H9 (cell line): ENCODE results near the gene PLG. TPM values are rescaled to one million over a fixed set of nuclear protein-coding genes. Genes with fewer than 3 reads are reported as not detected.

Experiments used
- DNase-seq: peaks from one replicate; pipeline ENCODE4 v3.0.0-alpha.2; 2017
- H2AFZ ChIP-seq: one replicate; pipeline ENCODE4 v1.6.1; 2013; ENCODE audit warnings: mild to moderate bottlenecking, low read length, control low read depth, moderate library complexity
- H2AK5ac ChIP-seq: 2 replicates; pipeline ENCODE4 v1.6.1; 2013; ENCODE audit warnings: low read length, control low read depth, mixed read lengths; ENCODE audit not compliant: insufficient read length
- H2BK120ac ChIP-seq: one replicate; pipeline ENCODE4 v1.6.1; 2013; ENCODE audit warnings: low read depth, mild to moderate bottlenecking, low read length, control low read depth, inconsistent platforms; ENCODE audit not compliant: poor library complexity, severe bottlenecking
- H2BK12ac ChIP-seq: 2 replicates; pipeline ENCODE4 v1.6.1; 2013; ENCODE audit warnings: low read length, control low read depth, mixed read lengths, low read depth; ENCODE audit not compliant: insufficient read length
- H2BK15ac ChIP-seq: 2 replicates; pipeline ENCODE4 v1.6.1; 2013; ENCODE audit warnings: low read depth, low read length, control low read depth
- H2BK20ac ChIP-seq: one replicate; pipeline ENCODE4 v1.6.1; 2013; ENCODE audit warnings: low read depth, mild to moderate bottlenecking, low read length, control low read depth, inconsistent platforms; ENCODE audit not compliant: poor library complexity, severe bottlenecking
- H2BK5ac ChIP-seq: 2 replicates; pipeline ENCODE4 v1.6.1; 2013; ENCODE audit warnings: low read length, control low read depth, mixed read lengths; ENCODE audit not compliant: insufficient read length
- H3K14ac ChIP-seq: 2 replicates; pipeline ENCODE4 v1.6.1; 2013; ENCODE audit warnings: low read length, control low read depth; ENCODE audit not compliant: insufficient read depth
- H3K18ac ChIP-seq: 2 replicates; pipeline ENCODE4 v1.6.1; 2013; ENCODE audit warnings: low read depth, mild to moderate bottlenecking, mixed read lengths, low read length, control low read depth; ENCODE audit not compliant: insufficient read length
- H3K23ac ChIP-seq: 2 replicates; pipeline ENCODE4 v1.6.1; 2013; ENCODE audit warnings: low read length, control low read depth, mixed read lengths, low read depth; ENCODE audit not compliant: insufficient read length
- H3K23me2 ChIP-seq: 2 replicates; pipeline ENCODE4 v1.6.1; 2013; ENCODE audit warnings: low read depth, mild to moderate bottlenecking, mixed read lengths, low read length, control low read depth; ENCODE audit not compliant: insufficient read length, poor library complexity, severe bottlenecking
- H3K27ac ChIP-seq: 2 replicates; pipeline ENCODE4 v1.5.1; 2013; ENCODE audit warnings: low read length, control low read depth, mixed read lengths, low read depth; ENCODE audit not compliant: insufficient read length
- H3K27me3 ChIP-seq: 2 replicates; pipeline ENCODE4 v1.6.1; 2013; ENCODE audit warnings: low read length, control low read depth, inconsistent platforms; ENCODE audit not compliant: insufficient read depth
- H3K4ac ChIP-seq: 2 replicates; pipeline ENCODE4 v1.6.1; 2013; ENCODE audit warnings: low read depth, mild to moderate bottlenecking, control low read depth, inconsistent platforms, low read length, moderate library complexity
- H3K4me1 ChIP-seq: 2 replicates; pipeline ENCODE4 v1.6.1; 2013; ENCODE audit warnings: low read length, control low read depth, inconsistent platforms; ENCODE audit not compliant: insufficient read depth
- H3K4me2 ChIP-seq: 2 replicates; pipeline ENCODE4 v1.6.1; 2013; ENCODE audit warnings: low read length, control low read depth, mixed read lengths; ENCODE audit not compliant: insufficient read length, insufficient read depth
- H3K56ac ChIP-seq: 2 replicates; pipeline ENCODE4 v1.6.1; 2013; ENCODE audit warnings: low read depth, mild to moderate bottlenecking, mixed read lengths, low read length, control low read depth; ENCODE audit not compliant: insufficient read length
- H3K79me1 ChIP-seq: 2 replicates; pipeline ENCODE4 v1.6.1; 2013; ENCODE audit warnings: low read depth, mild to moderate bottlenecking, moderate library complexity, low read length, control low read depth, inconsistent platforms; ENCODE audit not compliant: insufficient read depth, poor library complexity, severe bottlenecking
- H3K79me2 ChIP-seq: 2 replicates; pipeline ENCODE4 v1.6.1; 2013; ENCODE audit warnings: low read length, control low read depth, inconsistent platforms; ENCODE audit not compliant: insufficient read depth
- H3K9ac ChIP-seq: 2 replicates; pipeline ENCODE4 v1.6.1; 2013; ENCODE audit warnings: low read length, control low read depth, mixed read lengths; ENCODE audit not compliant: insufficient read length; ENCODE audit errors: extremely low read depth
- H3K9me3 ChIP-seq: one replicate; pipeline ENCODE4 v1.6.1; 2013; ENCODE audit warnings: low read depth, low read length, inconsistent platforms; ENCODE audit not compliant: control insufficient read depth
- H3T11ph ChIP-seq: one replicate; pipeline ENCODE4 v1.6.1; 2013; ENCODE audit warnings: mild to moderate bottlenecking, low read length, control low read depth, inconsistent platforms
- H4K20me1 ChIP-seq: one replicate; pipeline ENCODE4 v1.6.1; 2013; ENCODE audit not compliant: control insufficient read depth, insufficient read length, insufficient read depth
- H4K5ac ChIP-seq: 2 replicates; pipeline ENCODE4 v1.6.1; 2013; ENCODE audit warnings: low read depth, mild to moderate bottlenecking, mixed read lengths, low read length, control low read depth; ENCODE audit not compliant: insufficient read length
- H4K8ac ChIP-seq: replicated peaks from 2 replicates; pipeline ENCODE4 v1.6.1; 2013; ENCODE audit warnings: low read length, control low read depth, mixed read lengths, low read depth; ENCODE audit not compliant: insufficient read length
- H4K91ac ChIP-seq: 2 replicates; pipeline ENCODE4 v1.6.1; 2013; ENCODE audit warnings: low read depth, mild to moderate bottlenecking, moderate library complexity, mixed read lengths, low read length, control low read depth; ENCODE audit not compliant: insufficient read length
- H3K27ac Mint-ChIP-seq, 3 experiments: 2 replicates in 2 of 3; 3 replicates in 1 of 3; pipeline ENCODE4 v1.8.0; 2020 to 2021; ENCODE audit warnings: mixed read lengths in 3 of 3, mild to moderate bottlenecking in 1 of 3, moderate library complexity in 1 of 3
- H3K27me3 Mint-ChIP-seq: 2 replicates; pipeline ENCODE4 v1.8.0; 2021; ENCODE audit warnings: low read depth, mild to moderate bottlenecking, moderate library complexity, mixed read lengths
- H3K36me3 Mint-ChIP-seq, 3 experiments: 2 replicates in 2 of 3; 3 replicates in 1 of 3; pipeline ENCODE4 v1.8.0; 2020 to 2021; ENCODE audit warnings: low read depth in 3 of 3, mixed read lengths in 3 of 3; ENCODE audit not compliant: insufficient read depth in 1 of 3
- H3K4me1 Mint-ChIP-seq, 2 experiments: 2 replicates each; pipeline ENCODE4 v1.8.0; 2020; ENCODE audit warnings: mixed read lengths in 2 of 2
- H3K4me3 Mint-ChIP-seq, 2 experiments: 2 replicates in 1 of 2; 3 replicates in 1 of 2; pipeline ENCODE4 v1.8.0; 2020 to 2021; ENCODE audit warnings: mild to moderate bottlenecking in 2 of 2, mixed read lengths in 2 of 2, moderate library complexity in 1 of 2
- H3K9me3 Mint-ChIP-seq, 2 experiments: 2 replicates in 1 of 2; 3 replicates in 1 of 2; pipeline ENCODE4 v1.8.0; 2020; ENCODE audit warnings: mild to moderate bottlenecking in 2 of 2, mixed read lengths in 2 of 2, moderate library complexity in 1 of 2
- CTCF ChIP-seq: fragments of 200-600 bp; sonication (generic); conservative IDR thresholded peaks from 3 replicates; pipeline ENCODE4 v1.8.0; 2021; ENCODE audit warnings: antibody characterized with exemption, mild to moderate bottlenecking
- WGBS: extraction: QIAGEN DNeasy Blood & Tissue Kit; methylation state at CpG from one replicate; pipeline ENCODE4 v1.1.7; 2013; ENCODE audit warnings: missing lambda C conversion rate, low lambda C conversion rate, mixed read lengths; ENCODE audit not compliant: insufficient read length; ENCODE audit errors: extremely low coverage; 5-methylcytosine and 5-hydroxymethylcytosine counted together
- total RNA-seq: library from RNA; stranded (reverse); gene quantifications from 2 replicates; pipeline ENCODE4 v1.2.1, GENCODE V29; 2021

The PLG gene
- total RNA-seq, 1 experiment from 2014 or later, result not detected

GRCh38 chr6:160685762-160686450, 16.1 kb upstream of the PLG start:
- peaks cover 4 to 6% (median 4%) of the 10 kb centered on the region in 3 experiments; a peak in 4 of 7 replicates for H3K36me3 Mint-ChIP-seq
- H2BK15ac ChIP-seq, result no peak overlapping the region
- no peak overlapping the region for H4K91ac ChIP-seq
- H4K5ac ChIP-seq, result no peak overlapping the region
- H3K23me2 ChIP-seq, result no peaks in the 10 kb centered on the region
- H3K4me2 ChIP-seq, result no peak overlapping the region
- H4K8ac ChIP-seq, result no peak overlapping the region
- H3K79me2 ChIP-seq, result no peaks in the 10 kb centered on the region
- TF ChIP-seq CTCF, result no peak
- no peak overlapping the region for H2AK5ac ChIP-seq
- H2BK120ac ChIP-seq, result no peak overlapping the region
- H3K27me3 ChIP-seq, result no peaks in the 10 kb centered on the region
- H3K27ac ChIP-seq, result no peak overlapping the region
- H2BK5ac ChIP-seq, result no peak overlapping the region
- no peaks in the 10 kb centered on the region for H3K79me1 ChIP-seq
- H2BK20ac ChIP-seq, result no peak overlapping the region
- no peaks in the 10 kb centered on the region for H3K9me3 ChIP-seq
- no peak for DNase-seq
- no peak overlapping the region for H3K14ac ChIP-seq
- no peak overlapping the region for H3K18ac ChIP-seq
- H3K27ac Mint-ChIP-seq, result peak overlapping the region in 1 of 3 experiments; percentile 70; a peak in 3 of 7 replicates
- H3K56ac ChIP-seq, result no peak overlapping the region
- WGBS, result no CpG with 5 or more reads among the region's 5 CpGs
- peaks cover 2 to 15% of the 10 kb centered on the region in 2 experiments; a peak in 4 of 5 replicates for H3K9me3 Mint-ChIP-seq
- H3K4me3 Mint-ChIP-seq, result no peak overlapping the region
- peaks cover 6% of the 10 kb centered on the region for H3K27me3 Mint-ChIP-seq
- no peak overlapping the region for H3K9ac ChIP-seq
- H3T11ph ChIP-seq, result no peak overlapping the region
- H3K4me1 Mint-ChIP-seq, result peaks cover 4 to 5% of the 10 kb centered on the region in 2 experiments; a peak in 1 of 4 replicates
- H2AFZ ChIP-seq, result no peak overlapping the region
- no peaks in the 10 kb centered on the region for H3K4me1 ChIP-seq
- no peaks in the 10 kb centered on the region for H4K20me1 ChIP-seq
- H3K23ac ChIP-seq, result no peak overlapping the region
- H2BK12ac ChIP-seq, result no peak overlapping the region
- H3K4ac ChIP-seq, result no peak overlapping the region
